GM18951 (cell line): ENCODE results near the gene FREM2.

Source experiments
- POLR2A ChIP-seq: IDR thresholded peaks from 4 replicates; pipeline ENCODE4 v1.6.1; 2011; ENCODE audit warnings: mild to moderate bottlenecking; ENCODE audit not compliant: insufficient read length, insufficient read depth; ENCODE audit errors: extremely low read depth
- in situ Hi-C: fragments of 300-500 bp; cut with MboI; formaldehyde crosslinking; loops from one replicate; pipeline ENCODE4 v1.12.0; 2022; ENCODE audit warnings: low sequenced_read_pairs, mixed read lengths, inconsistent platforms; ENCODE audit not compliant: unreplicated experiment

FREM2 gene

DNA sequence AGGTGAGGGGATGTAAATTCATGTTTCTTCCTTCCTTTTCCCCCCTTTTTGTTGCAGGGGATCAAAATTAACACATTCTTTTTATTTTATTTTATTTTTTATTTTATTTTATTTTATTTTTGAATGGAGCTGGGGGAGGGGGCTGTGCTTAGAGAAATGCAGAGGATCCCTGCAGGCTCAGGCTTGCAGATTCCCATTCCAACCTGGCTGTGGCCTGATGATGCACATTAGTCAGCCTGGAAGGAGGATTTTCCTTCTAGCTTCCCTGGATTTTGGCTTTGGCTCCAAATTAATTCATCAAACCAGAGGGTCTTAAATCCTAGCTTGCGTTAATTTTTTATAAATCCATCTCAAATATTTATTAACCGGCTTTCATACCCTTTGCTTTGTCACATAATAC is 67.0 kb downstream of the FREM2 start:
- TF ChIP-seq POLR2A = no peak
- in situ Hi-C loops = no loop called here

DNA sequence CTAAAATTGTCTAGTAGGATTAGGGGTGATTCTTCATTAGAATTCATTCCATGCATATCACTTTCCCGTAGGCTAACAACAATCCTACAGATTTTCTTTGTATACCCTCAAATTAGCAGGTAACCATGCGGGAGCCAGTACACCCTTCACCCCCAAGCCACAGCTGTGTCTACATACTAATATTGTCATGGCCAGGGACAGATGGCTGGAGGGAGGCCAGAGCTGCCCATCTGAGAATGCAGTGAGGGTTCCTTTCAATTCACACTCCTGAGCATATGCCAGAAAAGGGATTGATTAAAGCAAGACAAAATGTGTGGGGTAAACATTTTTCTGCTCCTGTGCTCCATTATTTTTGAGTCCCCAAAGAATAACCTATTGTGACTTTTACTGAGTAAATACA is 68.9 kb downstream of the FREM2 start:
- no peak for TF ChIP-seq POLR2A
- in situ Hi-C loops = no loop called here

DNA sequence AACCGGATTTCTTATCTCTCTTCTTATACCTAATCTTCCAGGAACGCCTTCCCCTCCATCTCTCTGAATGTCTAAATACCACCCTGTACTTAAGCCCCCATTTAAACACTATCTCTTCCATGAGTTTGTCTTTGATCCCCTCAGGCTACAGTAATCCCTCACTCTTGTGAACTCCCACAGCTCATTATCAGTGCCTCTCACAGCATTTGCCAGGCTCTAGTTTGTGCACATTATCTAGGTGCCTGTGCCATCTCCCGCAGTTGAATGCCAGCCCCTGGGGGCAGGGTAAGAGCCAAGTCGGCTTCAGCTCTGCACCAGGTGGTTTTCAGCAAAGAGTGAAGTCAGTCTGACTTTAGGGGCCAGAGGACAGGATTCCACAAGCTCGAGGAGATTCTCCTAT is 71.4 kb downstream of the FREM2 start:
- TF ChIP-seq POLR2A = no peak
- in situ Hi-C loops = no loop called here

DNA sequence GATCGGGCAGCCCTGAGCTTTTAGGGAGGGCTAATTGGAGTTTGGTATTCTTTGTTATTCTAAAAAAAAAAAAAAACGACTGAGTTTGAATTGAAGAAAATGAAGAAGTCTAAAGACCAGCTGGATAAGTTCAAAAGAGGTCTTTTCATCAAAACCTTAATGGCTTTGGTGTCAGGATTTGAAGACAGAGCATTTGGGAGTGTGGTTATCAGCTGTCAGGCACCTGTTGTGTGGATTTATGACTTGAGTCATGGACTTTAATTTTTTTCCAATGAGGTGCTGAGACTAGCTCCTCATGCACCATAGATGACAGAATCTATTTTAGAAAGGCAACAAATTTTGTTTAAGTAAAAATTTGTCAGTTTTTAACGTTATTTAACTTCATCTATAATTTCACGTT is 72.5 kb downstream of the FREM2 start:
- TF ChIP-seq POLR2A = no peak
- in situ Hi-C loops = no loop called here

DNA sequence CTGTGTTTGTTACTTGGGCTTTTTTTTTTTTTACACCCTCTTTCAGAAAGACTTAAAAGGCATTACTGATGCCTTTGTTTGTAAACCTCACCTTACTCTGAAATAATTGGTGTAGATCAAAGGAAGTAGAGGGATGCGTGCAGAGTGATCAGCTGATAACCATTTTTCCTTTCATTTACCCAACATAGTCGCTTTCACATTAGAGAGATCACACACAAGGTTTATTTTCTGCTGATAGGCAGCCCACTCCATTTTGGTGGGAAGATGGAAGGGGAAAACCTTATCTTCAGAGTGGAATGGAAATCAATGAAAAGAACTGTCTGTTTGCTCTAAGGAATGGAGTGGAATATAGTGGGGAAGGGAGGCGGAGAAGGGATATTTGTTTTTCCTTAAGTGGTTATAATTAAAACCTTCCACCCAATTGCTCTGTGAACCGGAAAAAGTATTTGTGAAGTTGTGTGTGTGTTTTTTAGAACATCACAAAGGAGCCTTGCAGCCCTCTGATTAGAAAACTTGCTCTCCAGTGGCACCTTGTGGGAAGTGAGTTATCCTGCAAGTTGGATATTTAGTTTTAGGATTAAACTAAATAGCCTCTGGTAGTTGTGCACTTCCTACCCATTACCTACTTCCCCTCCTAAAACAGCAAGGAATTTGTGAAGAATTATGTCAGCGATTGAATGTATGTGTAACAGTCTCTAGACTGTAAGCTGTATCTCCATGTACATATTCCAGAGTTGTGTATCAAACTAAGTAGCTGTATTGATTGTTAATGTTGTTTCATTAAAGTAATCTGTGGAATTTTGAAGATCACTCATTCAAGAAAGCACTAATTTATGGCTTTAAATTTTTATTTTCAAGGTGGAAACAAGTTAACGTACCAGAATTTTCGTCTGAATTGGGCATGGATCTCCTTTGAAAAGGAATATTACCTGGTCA is 76.8 kb downstream of the FREM2 start:
- in situ Hi-C loops = no loop called here
- TF ChIP-seq POLR2A = no peak

DNA sequence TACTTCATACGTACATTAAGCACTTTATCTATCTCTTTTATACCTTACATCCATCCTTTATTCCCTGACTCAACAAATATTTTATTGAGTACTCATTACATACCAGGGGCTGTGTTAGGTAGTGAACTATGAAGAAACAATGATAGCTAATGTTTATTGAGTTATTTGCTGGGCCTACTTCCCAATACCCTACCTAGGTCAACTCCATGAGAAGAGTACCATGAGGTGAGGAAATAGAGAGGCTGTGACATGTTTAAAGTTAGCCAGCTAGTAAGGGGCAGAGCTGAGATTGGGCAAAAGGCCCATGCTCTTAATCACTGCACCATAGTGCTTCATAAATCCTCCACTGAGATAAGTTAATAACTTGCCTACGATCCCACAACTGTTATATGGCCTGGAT is 79.9 kb downstream of the FREM2 start:
- no peak for TF ChIP-seq POLR2A
- in situ Hi-C loops = no loop called here

DNA sequence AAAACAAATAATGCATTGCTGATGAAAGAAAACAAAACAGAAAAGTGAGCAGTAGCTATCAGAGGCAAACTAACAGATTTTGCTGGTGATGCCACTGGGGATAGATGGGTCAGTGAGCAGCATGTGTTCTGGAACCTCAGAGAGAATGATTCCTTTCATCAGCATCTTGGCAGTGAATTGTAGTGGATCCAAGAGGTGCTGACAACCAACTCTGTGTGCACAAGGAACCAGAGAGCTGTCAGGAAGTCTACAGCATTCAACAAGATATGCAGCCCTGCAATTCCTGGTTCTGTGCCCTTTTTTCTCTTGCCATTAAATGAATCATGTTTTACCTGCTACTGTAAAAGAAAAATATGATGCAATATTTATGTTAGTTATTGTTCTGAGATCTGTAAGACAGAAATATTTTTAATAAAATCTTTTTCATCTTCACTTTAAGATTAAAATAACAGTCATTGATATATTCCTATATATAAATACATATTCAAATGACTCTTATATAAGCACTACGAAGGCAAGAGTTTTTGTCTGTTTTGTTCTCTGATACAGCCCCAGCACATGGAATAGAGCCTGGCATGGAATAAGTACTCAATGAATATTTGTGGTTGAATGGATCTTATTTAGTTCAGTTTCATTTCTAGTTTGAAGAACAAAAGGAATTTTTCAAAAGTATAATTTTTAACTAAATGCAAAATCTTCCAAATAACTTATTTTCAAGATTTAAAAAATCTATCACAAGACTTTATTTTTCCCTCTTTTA is 80.8 kb downstream of the FREM2 start:
- TF ChIP-seq POLR2A = no peak
- in situ Hi-C loops = no loop called here

DNA sequence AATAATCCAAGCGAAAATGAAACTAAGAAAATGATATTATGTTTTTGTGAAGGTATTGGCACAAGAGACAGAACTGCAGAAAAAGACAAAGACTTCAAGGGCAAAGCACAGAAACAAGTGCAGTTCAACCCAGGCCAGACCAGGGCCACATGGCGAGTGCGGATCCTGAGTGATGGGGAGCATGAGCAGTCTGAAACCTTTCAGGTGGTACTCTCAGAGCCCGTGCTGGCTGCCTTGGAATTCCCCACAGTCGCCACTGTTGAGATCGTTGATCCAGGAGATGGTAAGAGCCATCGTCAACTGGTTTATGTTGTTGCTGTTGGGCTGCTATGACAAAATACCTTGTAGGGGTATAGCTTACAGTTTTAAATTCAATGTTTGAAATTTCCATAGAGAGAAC is 82.6 kb downstream of the FREM2 start:
- TF ChIP-seq POLR2A = no peak
- in situ Hi-C loops = no loop called here

DNA sequence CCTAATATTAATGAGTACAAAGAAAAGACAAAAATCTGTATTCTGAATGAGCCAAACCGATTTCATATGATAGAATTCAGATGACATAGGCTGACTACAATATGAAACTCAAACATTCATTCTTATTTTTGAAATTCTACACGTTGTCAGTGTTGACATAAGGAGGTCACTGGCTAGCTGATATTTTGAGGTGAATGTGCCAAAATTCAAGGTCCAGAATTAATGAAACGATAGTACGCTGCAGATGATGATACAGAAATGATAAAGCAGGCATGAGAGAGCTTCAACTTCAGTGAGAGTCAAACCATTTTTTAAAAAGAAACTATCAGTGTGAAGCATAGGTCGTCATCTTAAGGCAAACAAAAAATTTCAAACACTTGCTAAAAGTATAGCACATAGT is 88.2 kb downstream of the FREM2 start:
- in situ Hi-C loops = no loop called here
- TF ChIP-seq POLR2A = no peak

DNA sequence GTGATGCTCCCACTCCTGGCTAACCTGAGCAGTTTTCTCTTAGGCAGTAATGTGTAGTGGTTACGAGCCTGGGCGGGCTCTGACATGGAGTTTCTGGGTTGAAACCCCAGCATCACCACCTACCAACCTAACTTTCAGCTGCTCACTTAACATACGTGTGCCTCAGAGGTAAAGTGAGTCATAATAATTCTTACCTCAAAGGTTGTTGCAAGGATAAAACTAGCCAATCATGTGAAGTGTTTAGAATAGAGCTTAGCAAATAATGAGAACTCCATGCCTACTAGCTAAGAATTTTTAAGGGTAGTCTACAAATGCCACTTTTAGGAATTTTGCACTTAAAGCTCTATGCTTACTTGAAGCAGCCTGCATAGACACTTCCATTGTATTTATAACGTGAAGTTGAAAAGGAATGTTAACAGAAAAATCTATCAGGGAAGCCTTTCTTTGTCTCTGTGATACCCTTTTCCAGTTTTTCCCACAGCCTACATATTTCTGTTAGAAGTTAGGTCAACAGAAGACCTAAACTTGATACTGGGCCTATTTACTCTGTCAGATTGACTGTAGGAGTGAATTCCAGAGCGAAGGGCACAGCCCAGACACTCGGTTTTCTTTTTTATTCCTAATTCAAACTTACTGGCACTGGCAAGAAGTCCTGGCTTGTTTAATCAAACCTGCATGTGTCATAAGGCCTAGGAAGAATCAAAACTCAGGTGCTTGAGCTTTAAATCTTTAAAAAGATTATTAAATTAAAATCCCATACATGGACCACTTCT is 90.7 kb downstream of the FREM2 start:
- in situ Hi-C loops = no loop called here
- no peak for TF ChIP-seq POLR2A

DNA sequence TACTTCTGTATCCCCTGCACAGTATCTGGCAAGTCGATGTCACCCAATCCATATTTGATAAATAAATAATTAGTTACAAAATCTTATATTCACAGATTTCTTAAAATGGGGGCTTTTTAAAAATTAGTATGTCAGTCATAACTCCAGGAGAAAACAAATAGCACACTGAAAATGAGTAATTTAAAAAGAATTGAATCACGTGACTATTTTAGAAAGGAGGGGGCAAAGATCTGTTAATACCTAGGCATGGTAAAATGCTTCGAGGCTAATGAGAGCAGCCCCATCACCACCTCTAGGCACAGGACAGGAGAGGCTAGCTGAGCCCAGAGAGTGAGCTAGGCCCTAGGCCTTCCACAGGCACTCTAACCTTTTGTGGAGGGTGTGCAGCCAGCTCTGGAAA is 94.7 kb downstream of the FREM2 start:
- no peak for TF ChIP-seq POLR2A
- in situ Hi-C loops = no loop called here

DNA sequence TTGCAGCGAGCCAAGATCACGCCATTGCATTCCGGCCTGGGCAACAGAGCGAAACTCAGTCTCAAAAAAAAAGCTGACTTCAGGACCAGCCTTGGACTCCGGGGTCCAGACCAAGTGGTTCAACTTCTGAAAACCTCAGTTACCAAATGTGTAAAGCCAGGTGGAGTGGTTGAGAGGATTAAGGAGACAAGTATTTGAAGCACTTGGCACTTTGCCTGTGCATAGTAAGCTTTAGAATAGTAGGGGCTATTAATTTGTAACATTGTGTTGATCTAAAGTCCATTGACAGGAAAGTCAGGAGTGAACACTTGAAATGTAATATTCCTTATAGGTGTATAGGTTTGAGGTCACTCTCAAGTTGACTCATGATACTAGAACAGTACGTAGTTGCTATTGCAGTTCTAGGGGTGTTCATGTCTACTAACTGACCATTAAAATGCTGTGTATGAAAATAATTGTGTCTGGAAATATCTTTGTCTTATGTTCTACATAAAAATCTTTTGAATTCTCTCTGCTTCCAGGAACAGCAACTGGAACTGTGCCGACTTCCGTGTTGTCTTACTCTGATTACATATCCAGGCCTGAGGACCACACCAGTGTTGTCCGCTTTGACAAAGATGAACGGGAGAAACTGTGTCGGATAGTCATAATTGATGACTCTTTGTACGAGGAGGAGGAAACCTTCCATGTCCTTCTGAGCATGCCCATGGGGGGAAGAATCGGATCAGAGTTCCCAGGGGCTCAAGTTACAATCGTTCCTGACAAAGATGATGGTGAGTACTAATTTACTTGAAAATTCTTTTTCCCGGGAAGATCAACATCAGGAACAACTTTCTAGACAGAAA is 97.4 kb downstream of the FREM2 start:
- in situ Hi-C loops = no loop called here
- TF ChIP-seq POLR2A = no peak
